Thoracic aorta (tissue), 2 donors: ENCODE measurements around the gene VMP1. TPM values are rescaled to one million over a fixed set of nuclear protein-coding genes. Genes with fewer than 3 reads are reported as not detected.

Experiments
- ATAC-seq: fragments of 150-250 bp; one replicate; pipeline ENCODE4 v1.8.0; 2017; ENCODE audit warnings: low read depth; ENCODE audit not compliant: insufficient number of reproducible peaks, low FRiP score
- DNase-seq: peaks from one replicate; pipeline ENCODE4 v3.0.0-alpha.2; 2020; ENCODE audit warnings: low spot score
- H3K27ac ChIP-seq, 2 donors: fragments of 200-600 bp; sonication (generic); 1 replicate in 1 of 2; 2 replicates in 1 of 2; pipeline ENCODE4 v1.5.1; 2016; ENCODE audit warnings: mild to moderate bottlenecking in 2 of 2, moderate library complexity in 2 of 2
- H3K27me3 ChIP-seq: fragments of 200-600 bp; sonication (generic); replicated peaks from 2 replicates; pipeline ENCODE4 v1.6.0; 2016; ENCODE audit warnings: mild to moderate bottlenecking; ENCODE audit not compliant: insufficient read depth
- H3K36me3 ChIP-seq: fragments of 200-600 bp; sonication (generic); one replicate; pipeline ENCODE4 v1.5.1; 2016
- H3K4me1 ChIP-seq, 2 donors: fragments of 200-600 bp; sonication (generic); 1 replicate in 1 of 2; 2 replicates in 1 of 2; pipeline versions ENCODE4 v1.5.1 to v1.6.0; 2016; ENCODE audit warnings: low read depth in 2 of 2, mild to moderate bottlenecking in 1 of 2; ENCODE audit not compliant: control insufficient read depth in 1 of 2
- H3K4me3 ChIP-seq: fragments of 200-600 bp; sonication (generic); 2 replicates; pipeline ENCODE4 v1.5.1; 2016; ENCODE audit warnings: mild to moderate bottlenecking
- H3K9me3 ChIP-seq: fragments of 200-600 bp; sonication (generic); 2 replicates; pipeline ENCODE4 v1.5.1; 2016
- CTCF ChIP-seq: fragments of 200-600 bp; sonication (generic); IDR thresholded peaks from one replicate; pipeline ENCODE4 v1.5.1; 2019; ENCODE audit warnings: antibody characterized with exemption
- total RNA-seq, 2 donors: library from RNA; depleted of rRNA; stranded (reverse); fragments of >200 nt; gene quantifications; one replicate each; pipeline versions ENCODE4 v1.1.0 to v1.2.3, GENCODE V29; 2016

Gene VMP1
- total RNA-seq, 2 donors from 2014 or later = 183 to 728 TPM

- Histone ChIP-seq H3K4me1 (no peaks in the 10 kb centered on the region), H3K4me3 (no peak overlapping the region), H3K27me3 (no peaks in the 10 kb centered on the region), H3K36me3 (peaks cover 34% of the 10 kb centered on the region), H3K27ac (no peak overlapping the region), H3K9me3 (no peaks in the 10 kb centered on the region)
- no peak for ATAC-seq
- no peak for TF ChIP-seq CTCF
- no peak for DNase-seq
Measured at GRCh38 chr17:59693582-59693981, 13.9 kb upstream of the VMP1 start.

- DNase-seq (no peak), ATAC-seq (no peak)
- Histone ChIP-seq H3K9me3 (no peaks in the 10 kb centered on the region), H3K4me3 (no peak overlapping the region), H3K4me1 (no peaks in the 10 kb centered on the region), H3K27me3 (no peaks in the 10 kb centered on the region), H3K36me3 (peaks cover 36% of the 10 kb centered on the region), H3K27ac (no peak overlapping the region)
- no peak for TF ChIP-seq CTCF
Measured at GRCh38 chr17:59694344-59694743, 13.1 kb upstream of the VMP1 start.

- DNase-seq (no peak), ATAC-seq (no peak)
- Histone ChIP-seq H3K27me3 (no peaks in the 10 kb centered on the region), H3K27ac (no peak overlapping the region), H3K4me1 (no peaks in the 10 kb centered on the region), H3K4me3 (no peak overlapping the region), H3K9me3 (no peaks in the 10 kb centered on the region), H3K36me3 (peaks cover 27% of the 10 kb centered on the region)
- no peak for TF ChIP-seq CTCF
Measured at GRCh38 chr17:59695945-59696681, 11.3 kb upstream of the VMP1 start.

- H3K27ac ChIP-seq = no peak overlapping the region
- H3K36me3 ChIP-seq = peaks cover 25% of the 10 kb centered on the region
- H3K27me3 ChIP-seq = no peaks in the 10 kb centered on the region
- no peak overlapping the region for H3K4me3 ChIP-seq
- DNase-seq = no peak
- TF ChIP-seq CTCF = no peak
- H3K4me1 ChIP-seq = no peaks in the 10 kb centered on the region
- no peak for ATAC-seq
- H3K9me3 ChIP-seq = no peaks in the 10 kb centered on the region
Measured at GRCh38 chr17:59696682-59697277, 10.7 kb upstream of the VMP1 start.

GRCh38 chr17:59698143-59698542 is 9.3 kb upstream of the VMP1 start:
- Histone ChIP-seq H3K4me3 (no peak overlapping the region), H3K27ac (no peak overlapping the region), H3K4me1 (no peaks in the 10 kb centered on the region), H3K27me3 (no peaks in the 10 kb centered on the region), H3K9me3 (no peaks in the 10 kb centered on the region), H3K36me3 (peaks cover 22% of the 10 kb centered on the region)
- DNase-seq = no peak
- ATAC-seq = no peak
- no peak for TF ChIP-seq CTCF
